ENCODE measurements around the gene ATP11A. TPM values are rescaled to one million over a fixed set of nuclear protein-coding genes. Genes with fewer than 3 reads are reported as not detected.
"Not testable (repeated sequence)": the region's sequence is repeated elsewhere in the genome, so short reads cannot be mapped to it uniquely, and the experiment has no call there.

Gene ATP11A
- total and polyA plus RNA-seq, 5 donors from 2014 or later, result 3.8 to 75.7 (median 5.0) TPM

DNA sequence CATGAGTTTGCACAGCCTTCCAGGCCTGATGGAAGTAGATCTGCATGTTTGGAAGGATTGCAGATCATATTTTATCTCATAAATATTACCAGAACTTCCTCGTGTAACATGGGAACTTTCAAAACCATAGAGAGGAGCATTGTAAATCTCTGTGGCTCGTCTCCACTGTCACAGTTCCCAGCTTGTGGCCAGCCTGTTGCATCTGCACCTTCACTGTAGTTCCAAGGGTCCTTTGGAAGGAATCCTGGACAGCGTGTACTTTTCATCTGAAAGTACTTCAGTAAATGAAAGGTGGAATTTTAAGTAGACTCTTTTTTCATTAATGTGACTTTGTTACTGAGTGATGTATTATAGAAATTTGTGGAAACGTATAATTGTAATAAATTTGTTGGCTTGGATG is 105.4 kb downstream of the ATP11A start:
- DNase-seq (no peak), ATAC-seq (ENCODE audit: low read depth in 2 of 2) (no peak)
- H3K9me3 Mint-ChIP-seq, result peaks cover 0 to 4% (median 1%) of the 10 kb centered on the region in 7 donors
- no peak overlapping the region for H3K4me3 Mint-ChIP-seq
- peaks cover 29% of the 10 kb centered on the region for H3K36me3 Mint-ChIP-seq
- H3K27ac ChIP-seq (ENCODE audit: insufficient read depth, low read length, poor library complexity, severe bottlenecking), result no peak overlapping the region
- no peaks in the 10 kb centered on the region for H3K27me3 ChIP-seq (ENCODE audit: control insufficient read depth, insufficient read depth, low read length)
- no peak overlapping the region for H3K4me3 ChIP-seq (ENCODE audit: low read depth, low read length)
- no peaks in the 10 kb centered on the region for H3K9me3 ChIP-seq (ENCODE audit: control insufficient read depth in 2 of 2, low read length in 2 of 2)
- no peak overlapping the region for H3K27ac Mint-ChIP-seq
- H3K36me3 ChIP-seq (ENCODE audit: control insufficient read depth, insufficient read depth, low read length), result no peaks in the 10 kb centered on the region
- H3K4me1 Mint-ChIP-seq, result peaks cover 4 to 8% (median 6%) of the 10 kb centered on the region in 4 donors
- no peaks in the 10 kb centered on the region for H3K27me3 Mint-ChIP-seq
- no peaks in the 10 kb centered on the region for H3K4me1 ChIP-seq (ENCODE audit: control insufficient read depth, insufficient read depth, low read length, poor library complexity, severe bottlenecking)

DNA sequence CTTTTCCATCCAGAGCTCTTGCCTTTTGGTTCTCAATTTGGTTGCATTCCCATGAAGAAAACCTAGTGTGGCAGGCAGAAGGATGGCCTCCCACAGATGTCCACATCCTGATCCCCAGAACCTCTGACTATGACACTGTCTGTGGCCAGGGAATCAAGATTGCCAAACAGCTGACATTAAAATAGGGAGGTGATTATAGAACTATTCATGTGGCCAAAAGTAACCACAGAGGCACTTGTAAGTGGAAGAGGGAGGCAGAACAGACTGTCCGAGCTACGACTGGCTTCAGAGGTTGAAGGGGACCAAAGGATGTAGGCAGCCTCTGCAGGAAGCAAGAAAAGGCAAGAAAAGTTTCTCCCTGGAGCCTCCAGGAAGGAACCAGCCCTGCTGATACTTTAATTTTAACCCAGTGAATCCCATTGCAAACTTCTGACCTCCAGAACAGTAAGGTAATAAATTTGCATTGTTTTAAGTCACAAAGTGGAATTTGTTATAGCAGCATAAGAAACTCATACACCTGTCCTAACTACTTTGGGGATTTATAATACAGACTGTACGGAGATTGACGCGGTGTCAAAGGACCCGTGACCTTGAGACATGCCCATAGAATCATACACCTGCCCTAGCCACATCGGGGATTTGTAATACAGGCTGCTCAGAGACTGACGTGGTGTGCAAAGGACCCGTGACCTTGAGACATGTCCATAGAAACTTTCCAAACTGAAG is 106.5 kb downstream of the ATP11A start:
- no peak overlapping the region for H3K4me3 ChIP-seq (ENCODE audit: low read depth, low read length)
- Mint-ChIP-seq H3K4me1 (peaks cover 4 to 8% (median 6%) of the 10 kb centered on the region in 4 donors), H3K9me3 (peaks cover 0 to 4% (median 1%) of the 10 kb centered on the region in 7 donors), H3K27me3 (no peaks in the 10 kb centered on the region), H3K36me3 (peaks cover 31% of the 10 kb centered on the region), H3K27ac (peak overlapping the region in 1 of 3 donors; percentile 32), H3K4me3 (no peak overlapping the region)
- no peaks in the 10 kb centered on the region for H3K9me3 ChIP-seq (ENCODE audit: control insufficient read depth in 2 of 2, low read length in 2 of 2)
- no peak overlapping the region for H3K27ac ChIP-seq (ENCODE audit: insufficient read depth, low read length, poor library complexity, severe bottlenecking)
- H3K4me1 ChIP-seq (ENCODE audit: control insufficient read depth, insufficient read depth, low read length, poor library complexity, severe bottlenecking), result no peaks in the 10 kb centered on the region
- H3K36me3 ChIP-seq (ENCODE audit: control insufficient read depth, insufficient read depth, low read length), result no peaks in the 10 kb centered on the region
- H3K27me3 ChIP-seq (ENCODE audit: control insufficient read depth, insufficient read depth, low read length), result no peaks in the 10 kb centered on the region
- DNase-seq (no peak), ATAC-seq (ENCODE audit: low read depth in 2 of 2) (no peak)

DNA sequence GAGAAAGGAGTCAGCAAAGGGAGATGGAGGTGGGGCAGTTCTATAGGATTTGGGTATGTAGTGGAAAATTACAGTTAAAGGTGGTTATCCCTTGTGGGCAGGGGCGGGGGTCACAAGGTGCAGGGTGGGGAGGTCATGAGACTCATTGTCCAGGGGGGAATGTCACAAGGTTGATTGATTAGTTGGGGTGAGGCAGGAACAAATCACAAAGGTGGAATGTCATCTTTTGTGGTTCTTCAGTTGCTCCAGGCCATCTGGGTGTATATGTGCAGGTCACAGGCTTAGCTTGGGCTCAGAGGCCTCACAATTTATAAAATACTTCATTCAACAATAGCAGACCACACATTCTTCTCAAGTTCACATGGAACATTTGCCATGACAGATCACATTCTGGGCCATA is 109.6 kb downstream of the ATP11A start:
- H3K4me1 ChIP-seq (ENCODE audit: control insufficient read depth, insufficient read depth, low read length, poor library complexity, severe bottlenecking), result no peaks in the 10 kb centered on the region
- H3K27ac ChIP-seq (ENCODE audit: insufficient read depth, low read length, poor library complexity, severe bottlenecking), result no peak overlapping the region
- no peak for DNase-seq
- peaks cover 0 to 4% (median 1%) of the 10 kb centered on the region in 7 donors for H3K9me3 Mint-ChIP-seq
- H3K27ac Mint-ChIP-seq, result no peak overlapping the region
- peaks cover 23% of the 10 kb centered on the region for H3K36me3 Mint-ChIP-seq
- no peaks in the 10 kb centered on the region for H3K9me3 ChIP-seq (ENCODE audit: control insufficient read depth in 2 of 2, low read length in 2 of 2)
- no peak overlapping the region for H3K4me3 ChIP-seq (ENCODE audit: low read depth, low read length)
- H3K4me1 Mint-ChIP-seq, result peaks cover 5 to 13% (median 10%) of the 10 kb centered on the region in 4 donors
- H3K4me3 Mint-ChIP-seq, result no peak overlapping the region
- ATAC-seq (ENCODE audit: low read depth in 2 of 2), result no peak
- no peaks in the 10 kb centered on the region for H3K27me3 ChIP-seq (ENCODE audit: control insufficient read depth, insufficient read depth, low read length)
- H3K36me3 ChIP-seq (ENCODE audit: control insufficient read depth, insufficient read depth, low read length), result no peaks in the 10 kb centered on the region
- no peaks in the 10 kb centered on the region for H3K27me3 Mint-ChIP-seq

DNA sequence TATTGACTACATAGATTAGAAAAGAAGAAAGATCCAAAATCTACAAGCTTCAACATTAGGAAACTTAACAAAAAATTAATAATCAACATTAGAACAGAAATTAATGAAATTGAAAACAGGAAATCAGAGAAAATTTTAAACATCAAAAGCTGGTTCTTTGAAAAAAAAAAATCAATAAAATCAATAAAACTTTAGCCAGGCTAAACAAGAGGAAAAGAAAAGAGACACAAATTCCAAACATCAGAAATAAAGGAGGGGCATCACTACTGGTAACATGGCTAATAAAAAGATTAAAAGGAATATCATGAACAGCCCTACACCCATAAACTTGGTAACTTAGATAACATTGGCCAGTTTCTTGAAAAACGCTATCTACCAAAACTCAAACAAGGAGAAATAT is 110.2 kb downstream of the ATP11A start:
- Mint-ChIP-seq H3K36me3 (peaks cover 25% of the 10 kb centered on the region), H3K27ac (no peak overlapping the region), H3K27me3 (no peaks in the 10 kb centered on the region), H3K9me3 (peaks cover 0 to 4% (median 1%) of the 10 kb centered on the region in 7 donors), H3K4me3 (peak overlapping the region in 1 of 4 donors; percentile 27), H3K4me1 (peaks cover 5 to 18% (median 11%) of the 10 kb centered on the region in 4 donors)
- Histone ChIP-seq H3K4me3 (ENCODE audit: low read depth, low read length) (no peak overlapping the region), H3K9me3 (ENCODE audit: control insufficient read depth in 2 of 2, low read length in 2 of 2) (no peaks in the 10 kb centered on the region), H3K4me1 (ENCODE audit: control insufficient read depth, insufficient read depth, low read length, poor library complexity, severe bottlenecking) (no peaks in the 10 kb centered on the region), H3K27me3 (ENCODE audit: control insufficient read depth, insufficient read depth, low read length) (no peaks in the 10 kb centered on the region), H3K27ac (ENCODE audit: insufficient read depth, low read length, poor library complexity, severe bottlenecking) (no peak overlapping the region), H3K36me3 (ENCODE audit: control insufficient read depth, insufficient read depth, low read length) (peaks cover under 1% of the 10 kb centered on the region)
- ATAC-seq (ENCODE audit: low read depth in 2 of 2) (no peak), DNase-seq (no peak)

DNA sequence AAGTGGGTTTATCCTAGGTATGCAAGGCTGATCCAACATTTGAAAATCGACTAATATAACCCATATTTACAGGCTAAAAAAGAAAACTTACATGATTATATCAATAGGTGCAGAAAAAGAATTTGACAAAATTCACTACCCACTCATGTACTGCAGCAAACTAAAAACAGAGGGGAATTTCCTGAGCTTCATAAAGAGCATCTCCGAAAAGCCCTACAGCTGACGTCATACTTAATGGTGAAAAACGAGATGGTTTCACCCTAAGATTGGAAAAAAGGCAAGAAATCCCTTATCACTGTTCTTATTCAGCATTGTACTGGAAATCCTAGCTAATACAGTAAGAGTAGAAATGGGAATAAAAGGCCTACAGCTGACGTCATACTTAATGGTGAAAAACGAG is 111.0 kb downstream of the ATP11A start:
- H3K4me3 Mint-ChIP-seq; H3K27me3 ChIP-seq (ENCODE audit: control insufficient read depth, insufficient read depth, low read length); H3K9me3 Mint-ChIP-seq; ATAC-seq (ENCODE audit: low read depth in 2 of 2); H3K9me3 ChIP-seq (ENCODE audit: control insufficient read depth in 2 of 2, low read length in 2 of 2); H3K27ac ChIP-seq (ENCODE audit: insufficient read depth, low read length, poor library complexity, severe bottlenecking); H3K27me3 Mint-ChIP-seq; H3K27ac Mint-ChIP-seq; DNase-seq; H3K36me3 ChIP-seq (ENCODE audit: control insufficient read depth, insufficient read depth, low read length); H3K4me1 ChIP-seq (ENCODE audit: control insufficient read depth, insufficient read depth, low read length, poor library complexity, severe bottlenecking); H3K4me3 ChIP-seq (ENCODE audit: low read depth, low read length): not testable (repeated sequence)
- peaks cover 26% of the 10 kb centered on the region for H3K36me3 Mint-ChIP-seq
- H3K4me1 Mint-ChIP-seq, result peaks cover 5 to 18% (median 11%) of the 10 kb centered on the region in 4 donors

DNA sequence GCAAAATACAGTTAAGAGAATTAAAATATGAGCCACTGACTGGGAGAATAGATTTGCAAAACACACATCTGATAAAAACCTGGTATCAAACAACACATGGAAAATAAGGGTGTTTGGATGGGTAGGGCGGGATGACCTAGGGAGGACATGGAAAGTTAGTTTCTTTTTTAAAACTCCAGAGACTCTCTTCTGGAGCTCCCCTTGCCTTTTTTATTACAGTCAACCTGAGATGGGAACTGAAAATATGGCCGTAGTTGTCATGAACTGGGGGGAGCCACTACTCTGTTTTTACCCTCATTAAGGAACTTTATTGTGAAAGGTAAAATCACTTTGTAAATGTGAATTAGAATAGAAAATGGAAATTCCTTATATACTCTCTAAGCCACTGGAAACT is 113.0 kb downstream of the ATP11A start:
- Mint-ChIP-seq H3K27ac (peak overlapping the region in 2 of 3 donors; percentile 75 to 79), H3K4me1 (peaks cover 3 to 18% (median 11%) of the 10 kb centered on the region in 4 donors), H3K27me3 (no peaks in the 10 kb centered on the region), H3K4me3 (no peak overlapping the region), H3K9me3 (peaks cover 0 to 4% (median 1%) of the 10 kb centered on the region in 7 donors), H3K36me3 (peaks cover 39% of the 10 kb centered on the region)
- ATAC-seq (ENCODE audit: low read depth in 2 of 2), result no peak
- H3K9me3 ChIP-seq (ENCODE audit: control insufficient read depth in 2 of 2, low read length in 2 of 2), result no peaks in the 10 kb centered on the region
- DNase-seq, result no peak
- no peak overlapping the region for H3K4me3 ChIP-seq (ENCODE audit: low read depth, low read length)
- H3K4me1 ChIP-seq (ENCODE audit: control insufficient read depth, insufficient read depth, low read length, poor library complexity, severe bottlenecking), result no peaks in the 10 kb centered on the region
- no peaks in the 10 kb centered on the region for H3K27me3 ChIP-seq (ENCODE audit: control insufficient read depth, insufficient read depth, low read length)
- H3K27ac ChIP-seq (ENCODE audit: insufficient read depth, low read length, poor library complexity, severe bottlenecking), result no peak overlapping the region
- H3K36me3 ChIP-seq (ENCODE audit: control insufficient read depth, insufficient read depth, low read length), result peaks cover 21% of the 10 kb centered on the region

DNA sequence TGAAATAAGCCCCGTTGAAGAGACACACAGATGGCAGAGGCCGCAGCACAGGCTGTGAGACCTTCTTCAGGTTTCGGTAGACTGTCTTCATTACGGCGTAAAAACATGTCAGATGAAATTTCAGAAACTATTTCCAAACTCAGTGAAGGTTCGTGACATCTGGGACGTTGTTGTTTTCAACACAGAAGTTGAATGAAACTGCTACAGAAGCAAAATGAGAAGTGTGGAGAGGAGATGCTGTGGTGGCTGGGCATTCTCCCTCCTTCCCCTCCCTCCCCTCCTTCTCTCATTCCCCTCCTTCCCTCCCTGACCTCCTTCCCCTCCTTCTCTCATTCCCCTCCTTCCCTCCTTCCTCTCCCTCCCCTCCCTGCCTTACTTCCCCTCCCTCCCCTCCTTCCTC is 113.6 kb downstream of the ATP11A start:
- no peak for DNase-seq
- ATAC-seq (ENCODE audit: low read depth in 2 of 2), result no peak
- peaks cover 3 to 18% (median 11%) of the 10 kb centered on the region in 4 donors for H3K4me1 Mint-ChIP-seq
- no peaks in the 10 kb centered on the region for H3K27me3 ChIP-seq (ENCODE audit: control insufficient read depth, insufficient read depth, low read length)
- peaks cover 21% of the 10 kb centered on the region for H3K36me3 ChIP-seq (ENCODE audit: control insufficient read depth, insufficient read depth, low read length)
- no peak overlapping the region for H3K4me3 ChIP-seq (ENCODE audit: low read depth, low read length)
- no peaks in the 10 kb centered on the region for H3K9me3 ChIP-seq (ENCODE audit: control insufficient read depth in 2 of 2, low read length in 2 of 2)
- no peak overlapping the region for H3K27ac ChIP-seq (ENCODE audit: insufficient read depth, low read length, poor library complexity, severe bottlenecking)
- H3K9me3 Mint-ChIP-seq, result peaks cover 0 to 3% (median 1%) of the 10 kb centered on the region in 7 donors
- H3K4me3 Mint-ChIP-seq, result no peak overlapping the region
- no peaks in the 10 kb centered on the region for H3K4me1 ChIP-seq (ENCODE audit: control insufficient read depth, insufficient read depth, low read length, poor library complexity, severe bottlenecking)
- H3K27ac Mint-ChIP-seq, result peak overlapping the region in 1 of 3 donors; percentile 25
- no peaks in the 10 kb centered on the region for H3K27me3 Mint-ChIP-seq
- peaks cover 39% of the 10 kb centered on the region for H3K36me3 Mint-ChIP-seq

DNA sequence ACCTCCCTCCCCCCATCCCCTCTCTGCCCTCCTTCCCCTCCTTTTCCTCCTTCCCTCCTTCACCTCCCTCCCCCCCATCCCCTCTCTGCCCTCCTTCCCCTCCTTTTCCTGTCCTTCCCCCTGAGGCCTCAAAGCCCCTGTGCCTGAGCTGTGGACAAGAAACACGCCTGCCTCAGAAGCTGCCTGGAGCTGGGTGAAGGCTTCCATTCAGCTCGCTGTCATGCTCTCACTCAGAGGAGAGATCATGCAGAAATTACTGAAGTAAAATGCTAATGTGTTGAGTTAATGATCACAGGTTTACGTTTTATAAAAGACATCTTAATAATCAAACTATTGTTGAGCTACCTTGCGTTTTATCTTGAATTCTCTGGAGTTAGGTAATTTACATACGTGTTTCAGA is 114.5 kb downstream of the ATP11A start:
- H3K27ac ChIP-seq (ENCODE audit: insufficient read depth, low read length, poor library complexity, severe bottlenecking), result no peak overlapping the region
- DNase-seq (no peak), ATAC-seq (ENCODE audit: low read depth in 2 of 2) (no peak)
- no peak overlapping the region for H3K4me3 ChIP-seq (ENCODE audit: low read depth, low read length)
- H3K27me3 ChIP-seq (ENCODE audit: control insufficient read depth, insufficient read depth, low read length), result no peaks in the 10 kb centered on the region
- no peaks in the 10 kb centered on the region for H3K4me1 ChIP-seq (ENCODE audit: control insufficient read depth, insufficient read depth, low read length, poor library complexity, severe bottlenecking)
- Mint-ChIP-seq H3K27ac (peak overlapping the region; percentile 29 to 59 (median 56)), H3K27me3 (no peaks in the 10 kb centered on the region), H3K4me3 (no peak overlapping the region), H3K4me1 (peaks cover 3 to 18% (median 11%) of the 10 kb centered on the region in 4 donors), H3K36me3 (peaks cover 33% of the 10 kb centered on the region), H3K9me3 (no peaks in the 10 kb centered on the region)
- H3K9me3 ChIP-seq (ENCODE audit: control insufficient read depth in 2 of 2, low read length in 2 of 2), result no peaks in the 10 kb centered on the region
- H3K36me3 ChIP-seq (ENCODE audit: control insufficient read depth, insufficient read depth, low read length), result peaks cover 27% of the 10 kb centered on the region

All from CD4-positive, CD25-positive, alpha-beta regulatory T cell (primary cell).